Measurements from ENCODE around the gene MIGA2.

DNA sequence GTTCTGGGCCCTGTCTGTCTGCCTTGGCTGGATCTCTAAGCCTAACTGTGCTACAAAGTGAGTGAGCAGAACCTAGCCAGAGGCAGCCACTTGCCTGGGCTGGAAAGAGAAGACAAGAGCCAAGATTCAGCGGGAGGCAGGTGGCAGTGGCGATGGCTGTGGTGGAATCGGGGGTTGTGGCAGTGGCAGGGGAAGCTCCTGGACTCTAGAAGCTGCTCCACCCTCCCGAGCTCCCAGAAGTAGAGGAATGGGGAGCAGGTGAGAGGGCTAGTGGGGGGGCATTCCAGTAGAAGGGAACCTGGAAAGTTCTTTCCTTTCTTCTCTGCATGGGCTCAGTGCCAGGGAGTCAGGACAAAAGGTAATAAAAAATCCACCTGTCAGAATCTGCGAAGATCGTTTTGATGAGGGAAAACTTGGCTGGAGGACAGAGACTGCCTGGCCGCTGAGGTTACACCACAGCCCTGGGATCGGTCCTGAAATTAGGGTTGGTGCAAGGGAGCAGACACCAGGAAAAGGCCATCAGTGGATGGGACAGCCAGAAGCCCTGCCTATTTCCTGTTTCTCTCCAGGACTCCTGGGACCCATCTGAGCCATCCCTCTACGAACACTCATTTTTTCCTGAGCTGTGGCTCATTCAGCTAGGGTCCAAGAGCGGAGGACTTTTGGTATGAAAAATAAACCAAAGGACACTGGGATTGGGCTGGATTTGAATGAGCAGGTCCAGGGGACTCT lies 72.5 kb downstream of the MIGA2 start:
- TF ChIP-seq, protein P1, sequence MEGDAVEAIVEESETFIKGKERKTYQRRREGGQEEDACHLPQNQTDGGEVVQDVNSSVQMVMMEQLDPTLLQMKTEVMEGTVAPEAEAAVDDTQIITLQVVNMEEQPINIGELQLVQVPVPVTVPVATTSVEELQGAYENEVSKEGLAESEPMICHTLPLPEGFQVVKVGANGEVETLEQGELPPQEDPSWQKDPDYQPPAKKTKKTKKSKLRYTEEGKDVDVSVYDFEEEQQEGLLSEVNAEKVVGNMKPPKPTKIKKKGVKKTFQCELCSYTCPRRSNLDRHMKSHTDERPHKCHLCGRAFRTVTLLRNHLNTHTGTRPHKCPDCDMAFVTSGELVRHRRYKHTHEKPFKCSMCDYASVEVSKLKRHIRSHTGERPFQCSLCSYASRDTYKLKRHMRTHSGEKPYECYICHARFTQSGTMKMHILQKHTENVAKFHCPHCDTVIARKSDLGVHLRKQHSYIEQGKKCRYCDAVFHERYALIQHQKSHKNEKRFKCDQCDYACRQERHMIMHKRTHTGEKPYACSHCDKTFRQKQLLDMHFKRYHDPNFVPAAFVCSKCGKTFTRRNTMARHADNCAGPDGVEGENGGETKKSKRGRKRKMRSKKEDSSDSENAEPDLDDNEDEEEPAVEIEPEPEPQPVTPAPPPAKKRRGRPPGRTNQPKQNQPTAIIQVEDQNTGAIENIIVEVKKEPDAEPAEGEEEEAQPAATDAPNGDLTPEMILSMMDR (conservative IDR thresholded peaks at IDR 0.05; ENCODE audit: low read depth, low read length) = no peak
- no peak for TF ChIP-seq RAD21 (IDR thresholded peaks at IDR 0.05; ENCODE audit: low read length)
- no peak for TF ChIP-seq POLR2A (IDR thresholded peaks at IDR 0.05; ENCODE audit: low read depth, low read length)
- no peak for TF ChIP-seq MXI1 (IDR thresholded peaks at IDR 0.05; ENCODE audit: borderline replicate concordance, low read depth, low read length)
- no peak for TF ChIP-seq RFX5 (IDR thresholded peaks at IDR 0.05; ENCODE audit: low read depth, low read length)
- TF ChIP-seq, protein P2, sequence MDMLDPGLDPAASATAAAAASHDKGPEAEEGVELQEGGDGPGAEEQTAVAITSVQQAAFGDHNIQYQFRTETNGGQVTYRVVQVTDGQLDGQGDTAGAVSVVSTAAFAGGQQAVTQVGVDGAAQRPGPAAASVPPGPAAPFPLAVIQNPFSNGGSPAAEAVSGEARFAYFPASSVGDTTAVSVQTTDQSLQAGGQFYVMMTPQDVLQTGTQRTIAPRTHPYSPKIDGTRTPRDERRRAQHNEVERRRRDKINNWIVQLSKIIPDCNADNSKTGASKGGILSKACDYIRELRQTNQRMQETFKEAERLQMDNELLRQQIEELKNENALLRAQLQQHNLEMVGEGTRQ (IDR thresholded peaks at IDR 0.05; ENCODE audit: low read depth, low read length) = no peak
- TF ChIP-seq CEBPB (IDR thresholded peaks at IDR 0.05; ENCODE audit: low read depth, low read length) = no peak
- TF ChIP-seq MAFK (IDR thresholded peaks at IDR 0.05; ENCODE audit: low read depth, low read length) = no peak
- no peak for TF ChIP-seq SMC3 (IDR thresholded peaks at IDR 0.05; ENCODE audit: low read depth, low read length)
- TF ChIP-seq RCOR1 (IDR thresholded peaks at IDR 0.05; ENCODE audit: insufficient replicate concordance, low read length) = no peak
- no peak for TF ChIP-seq BHLHE40 (IDR thresholded peaks at IDR 0.05; ENCODE audit: low read depth, low read length)
- no peak for TF ChIP-seq CHD1 (IDR thresholded peaks at IDR 0.05; ENCODE audit: low read depth, low read length)
- TF ChIP-seq, protein P3, sequence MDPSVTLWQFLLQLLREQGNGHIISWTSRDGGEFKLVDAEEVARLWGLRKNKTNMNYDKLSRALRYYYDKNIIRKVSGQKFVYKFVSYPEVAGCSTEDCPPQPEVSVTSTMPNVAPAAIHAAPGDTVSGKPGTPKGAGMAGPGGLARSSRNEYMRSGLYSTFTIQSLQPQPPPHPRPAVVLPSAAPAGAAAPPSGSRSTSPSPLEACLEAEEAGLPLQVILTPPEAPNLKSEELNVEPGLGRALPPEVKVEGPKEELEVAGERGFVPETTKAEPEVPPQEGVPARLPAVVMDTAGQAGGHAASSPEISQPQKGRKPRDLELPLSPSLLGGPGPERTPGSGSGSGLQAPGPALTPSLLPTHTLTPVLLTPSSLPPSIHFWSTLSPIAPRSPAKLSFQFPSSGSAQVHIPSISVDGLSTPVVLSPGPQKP (IDR thresholded peaks at IDR 0.05; ENCODE audit: borderline replicate concordance, low read depth, low read length) = no peak
- TF ChIP-seq FOS (IDR thresholded peaks at IDR 0.05; ENCODE audit: low read depth, low read length) = no peak

All from IMR-90 (cell line).